GM21390 (cell line): ENCODE measurements around the gene RPS27L.
A peak's percentile ranks its signal among the peaks of the same experiment; 100 is the strongest.

ENCODE experiments used
- ATAC-seq: cut with Tn5 transposase; IDR thresholded peaks from one replicate; pipeline ENCODE4 v1.9.1; 2021; ENCODE audit not compliant: unreplicated experiment

Gene RPS27L

DNA sequence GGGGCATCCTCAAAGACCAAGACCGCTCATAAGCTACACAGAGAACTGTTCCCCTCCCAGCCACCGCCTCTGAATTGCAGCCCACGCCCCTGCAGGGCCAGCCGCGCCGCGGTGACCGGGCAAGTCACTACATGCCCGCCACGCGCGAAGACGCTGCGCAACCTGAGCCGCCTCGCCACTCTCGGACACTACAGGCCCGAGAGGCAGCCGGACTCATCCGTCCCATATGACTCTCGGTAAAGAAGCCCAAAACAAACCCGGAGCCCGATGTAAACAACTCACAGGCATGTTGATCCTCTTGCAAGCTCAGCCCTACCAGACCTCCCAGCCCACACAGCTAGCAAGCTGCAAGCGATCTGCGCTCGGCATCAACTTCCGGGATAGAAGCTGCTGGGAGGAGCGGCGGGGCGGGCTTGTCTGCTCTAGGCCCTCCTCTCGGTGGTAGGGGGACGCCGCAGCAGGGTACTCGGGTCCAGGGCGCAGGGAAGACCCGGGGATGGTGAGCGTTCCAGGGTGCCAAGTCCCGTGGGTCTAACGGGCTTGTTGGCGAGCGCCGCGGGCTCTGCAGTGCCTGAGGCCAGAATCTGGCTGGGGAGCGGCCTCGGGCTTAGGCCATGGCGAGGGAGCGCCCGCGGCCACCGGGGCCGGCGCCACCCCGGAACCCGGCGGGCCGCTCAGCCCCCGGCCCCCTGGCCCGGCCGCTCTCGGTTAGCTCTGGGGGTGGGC, at the start of gene RPS27L:
TSS of gene RPS27L (minus strand) at position 360 of the 726 bp plus-strand sequence. CDS start at position 288, 72 bp downstream.
- peak; percentile 86 for ATAC-seq

GRCh38 chr15:63206079-63206478, 48.8 kb upstream of the RPS27L start:
- ATAC-seq = no peak

DNA sequence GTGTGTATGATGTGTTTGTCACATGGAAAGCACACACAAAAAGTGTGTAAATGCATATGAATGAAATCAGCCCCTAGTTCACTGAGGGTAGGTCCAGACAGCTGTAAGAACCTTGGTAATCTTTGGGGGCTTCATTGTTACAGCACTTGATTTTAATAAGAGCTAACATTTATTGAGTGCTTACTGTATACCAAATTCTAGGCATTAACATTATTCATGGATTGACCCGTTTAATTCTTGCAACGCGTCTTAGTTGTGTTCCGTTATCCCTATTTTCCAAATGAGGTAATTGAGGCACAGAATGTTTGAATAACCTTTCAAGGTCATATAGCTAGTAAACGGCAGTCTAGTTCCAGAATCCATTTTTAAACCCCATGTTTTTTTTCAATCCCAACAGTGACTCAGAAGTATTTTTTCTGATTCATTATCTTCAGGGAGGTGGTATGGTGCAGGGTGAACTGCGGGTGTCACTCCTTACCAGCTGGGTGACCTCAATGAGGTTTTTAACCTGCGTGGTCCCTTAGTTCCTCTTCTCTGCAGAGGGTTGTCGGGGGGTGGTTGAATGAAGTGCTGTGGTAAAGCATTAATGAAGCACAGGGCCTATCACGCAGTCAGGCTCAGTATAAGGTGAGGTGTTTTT, 46.3 kb upstream of the RPS27L start:
- peak; percentile 63 for ATAC-seq

DNA sequence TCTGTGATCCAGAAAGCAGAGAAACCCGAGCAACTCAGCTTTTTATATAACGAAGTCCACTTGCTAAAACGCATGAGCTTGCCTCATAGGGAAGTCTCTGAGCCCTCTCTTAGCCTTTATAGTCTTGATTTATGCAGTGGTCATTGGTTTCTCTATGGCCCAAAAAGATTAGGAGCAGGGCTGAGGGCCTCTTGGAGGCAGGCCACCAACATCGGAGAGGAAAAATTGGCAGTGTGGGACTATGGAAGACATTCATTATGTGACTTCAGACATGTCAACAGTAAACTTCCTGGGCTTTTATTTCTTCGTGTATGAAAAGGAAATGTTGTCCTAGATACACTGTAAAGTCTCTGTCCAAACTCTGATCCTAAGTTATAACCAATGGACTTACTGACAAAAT, 45.6 kb upstream of the RPS27L start:
- ATAC-seq = no peak

DNA sequence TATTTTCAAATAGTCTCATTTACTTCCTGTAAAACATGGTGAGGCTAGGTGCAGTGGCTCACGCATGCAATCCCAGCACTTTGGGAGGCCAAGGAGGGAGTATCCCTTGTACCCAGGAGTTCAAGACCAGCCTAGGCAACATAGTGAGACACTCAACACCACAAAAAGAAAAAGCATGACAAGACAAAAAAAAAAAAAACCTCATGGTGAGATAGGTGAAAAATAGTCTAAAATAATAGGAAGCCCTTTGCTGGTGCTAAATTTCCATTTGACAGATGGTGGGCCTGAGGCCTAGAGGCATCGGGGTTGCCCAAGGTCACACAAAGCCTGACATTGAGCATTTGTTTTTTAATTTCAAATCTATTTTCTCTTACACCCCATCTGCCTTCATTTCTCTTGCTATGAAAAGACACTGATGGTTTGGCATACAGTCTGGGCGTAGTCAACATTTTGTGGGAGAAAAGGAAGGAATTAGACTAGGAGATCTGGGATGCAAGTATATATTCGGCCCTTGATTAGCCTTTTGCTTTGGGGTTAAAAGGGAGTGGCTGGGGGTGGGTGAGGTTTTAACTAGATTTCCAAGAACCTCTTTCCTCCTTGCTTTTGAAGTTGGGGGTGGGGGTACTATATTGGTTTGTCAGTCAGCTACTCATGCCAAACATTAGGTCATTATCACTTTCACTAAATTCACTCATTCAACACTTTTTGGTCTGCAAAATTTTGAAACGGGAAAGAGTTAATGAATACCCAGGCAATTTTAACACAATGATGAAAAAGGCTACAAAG, 43.4 kb upstream of the RPS27L start:
- no peak for ATAC-seq

- ATAC-seq = no peak
Measured at GRCh38 chr15:63198371-63199250, 41.3 kb upstream of the RPS27L start.

DNA sequence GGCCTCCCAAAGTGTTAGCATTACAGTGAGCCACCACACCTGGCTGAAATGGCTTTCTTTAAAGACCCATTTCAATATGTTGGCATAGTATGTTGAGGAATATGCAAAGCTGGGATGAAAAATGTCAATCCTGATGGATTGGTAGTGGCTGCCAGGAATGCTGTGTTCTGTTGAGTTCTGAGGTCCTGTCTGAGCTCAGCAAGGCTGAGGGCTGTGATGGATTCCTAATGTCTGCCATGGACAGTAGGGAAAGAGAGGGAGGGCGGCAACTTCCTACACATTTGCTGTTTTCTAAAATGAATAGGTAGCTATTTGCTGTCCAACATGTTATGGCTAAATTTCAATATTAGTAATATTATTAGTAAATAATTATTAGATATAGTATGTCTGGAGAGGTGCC, 40.3 kb upstream of the RPS27L start:
- ATAC-seq = no peak

DNA sequence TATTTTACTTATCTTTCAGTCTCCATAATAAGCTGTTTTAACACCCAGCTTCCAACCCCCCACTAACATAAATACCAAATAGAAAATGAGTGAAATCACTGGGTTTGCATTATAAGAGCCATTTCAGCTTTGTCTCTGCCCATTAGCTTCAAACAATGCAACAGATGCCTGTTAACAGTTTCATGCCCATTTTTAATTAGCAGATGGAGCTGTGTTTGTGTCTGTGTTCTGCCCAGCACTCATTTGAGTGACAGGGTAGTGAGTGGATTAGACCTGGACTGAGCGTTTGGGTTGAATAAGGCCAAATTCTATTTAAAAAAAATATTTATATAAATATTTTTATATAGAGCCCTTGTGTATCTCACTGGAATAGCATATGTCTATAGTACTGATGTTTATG, 39.6 kb upstream of the RPS27L start:
- ATAC-seq = no peak

DNA sequence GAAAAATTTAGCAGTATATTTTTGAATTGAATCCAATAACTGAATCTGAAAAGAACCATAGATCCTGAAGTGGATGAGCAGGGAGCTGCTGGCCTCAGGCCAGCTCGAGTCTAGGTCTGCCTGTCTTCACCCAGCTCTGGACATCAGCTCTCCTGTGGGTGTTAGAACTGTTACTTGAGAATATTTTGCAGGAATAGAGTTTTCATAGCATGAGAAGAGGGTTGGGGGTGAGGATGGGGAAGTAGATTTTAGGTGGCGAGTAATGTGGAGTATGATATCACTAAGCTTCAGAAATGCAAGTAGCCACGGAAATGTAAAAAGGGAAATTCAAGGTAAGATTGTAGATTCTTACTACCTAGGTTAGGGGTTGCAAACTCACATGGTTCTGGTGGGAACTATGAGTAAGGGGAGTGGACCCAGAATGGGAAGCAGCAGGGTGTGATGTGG, 38.3 kb upstream of the RPS27L start:
- ATAC-seq = no peak

- no peak for ATAC-seq
Measured at GRCh38 chr15:63194880-63195568, 37.7 kb upstream of the RPS27L start.

- ATAC-seq = no peak
Measured at GRCh38 chr15:63194302-63194701, 37.0 kb upstream of the RPS27L start.

- ATAC-seq = no peak
Measured at GRCh38 chr15:63192619-63193206, 35.4 kb upstream of the RPS27L start.

DNA sequence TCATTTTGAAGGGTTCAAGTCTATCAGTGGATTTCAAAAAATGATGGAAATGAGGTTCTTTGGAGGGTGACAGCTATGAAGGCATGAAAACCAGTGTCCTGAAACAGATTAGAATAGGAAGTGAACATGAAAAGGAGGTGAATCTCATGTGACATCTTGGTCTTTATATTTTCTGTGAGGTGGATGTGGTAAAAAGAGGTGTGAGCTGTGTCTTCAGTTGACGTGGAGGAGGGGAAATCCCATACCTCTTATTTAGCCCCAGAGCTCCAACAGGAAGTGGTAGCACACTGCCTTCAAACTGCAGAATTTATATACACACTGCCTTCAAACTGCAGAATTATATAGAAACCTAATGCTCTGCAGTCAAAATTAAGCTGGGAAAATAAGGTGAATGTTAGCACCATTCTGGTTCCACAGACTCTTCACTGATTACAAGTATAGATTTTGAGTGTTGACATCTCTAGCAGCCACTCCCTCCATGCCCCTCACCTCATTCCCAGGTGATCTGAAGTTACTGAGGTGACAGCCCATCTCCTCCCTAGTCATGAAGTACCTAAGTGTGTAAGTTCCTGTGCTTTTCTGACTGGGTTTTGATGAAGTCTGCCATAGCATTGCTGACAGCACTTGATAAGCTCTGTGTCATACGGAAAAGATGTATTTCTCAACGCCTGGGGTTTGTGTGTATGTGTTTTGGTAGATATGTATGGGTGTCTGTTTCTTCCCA, 34.8 kb upstream of the RPS27L start:
- peak; percentile 41 for ATAC-seq

- ATAC-seq = no peak
Measured at GRCh38 chr15:63190769-63191649, 33.7 kb upstream of the RPS27L start.

DNA sequence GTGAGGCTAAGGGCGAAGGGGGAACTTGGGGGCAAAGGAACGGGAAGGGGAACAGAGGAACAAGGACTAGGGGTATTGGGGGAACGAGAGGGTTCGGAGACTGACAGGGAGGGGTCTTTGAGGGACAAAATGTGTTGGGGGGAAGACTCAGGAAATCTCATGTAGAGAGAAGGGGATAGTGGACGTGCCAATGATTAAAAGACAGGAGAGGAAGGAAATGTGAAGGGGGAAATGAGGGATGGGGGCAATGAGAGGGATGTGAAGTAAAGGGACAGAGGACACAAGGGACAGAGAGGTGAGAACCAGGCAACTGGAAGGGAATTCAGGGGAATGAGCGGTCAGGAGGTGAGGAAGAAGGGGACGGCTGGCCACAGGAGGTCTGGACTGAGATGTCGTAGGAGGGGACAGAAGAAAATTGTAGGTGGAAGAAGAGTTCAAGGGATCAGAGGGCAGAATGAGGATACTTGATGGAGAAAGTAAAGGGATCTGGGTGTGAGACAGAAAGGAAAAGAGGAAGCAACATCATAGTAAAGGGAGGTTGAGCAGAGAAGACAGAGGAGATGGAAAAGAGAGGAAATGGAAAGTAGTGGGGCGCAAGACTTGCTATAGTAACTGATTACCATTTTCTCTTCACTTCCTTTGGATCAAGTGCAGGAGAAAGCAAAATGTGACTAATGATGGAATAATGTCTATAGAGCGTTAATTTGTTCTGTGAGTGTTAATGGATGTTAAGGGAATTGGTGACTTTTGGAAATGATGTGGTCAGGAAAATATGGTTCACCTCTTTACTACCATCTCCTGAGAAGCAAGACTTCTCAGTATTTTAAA, 32.9 kb upstream of the RPS27L start:
- ATAC-seq = no peak

DNA sequence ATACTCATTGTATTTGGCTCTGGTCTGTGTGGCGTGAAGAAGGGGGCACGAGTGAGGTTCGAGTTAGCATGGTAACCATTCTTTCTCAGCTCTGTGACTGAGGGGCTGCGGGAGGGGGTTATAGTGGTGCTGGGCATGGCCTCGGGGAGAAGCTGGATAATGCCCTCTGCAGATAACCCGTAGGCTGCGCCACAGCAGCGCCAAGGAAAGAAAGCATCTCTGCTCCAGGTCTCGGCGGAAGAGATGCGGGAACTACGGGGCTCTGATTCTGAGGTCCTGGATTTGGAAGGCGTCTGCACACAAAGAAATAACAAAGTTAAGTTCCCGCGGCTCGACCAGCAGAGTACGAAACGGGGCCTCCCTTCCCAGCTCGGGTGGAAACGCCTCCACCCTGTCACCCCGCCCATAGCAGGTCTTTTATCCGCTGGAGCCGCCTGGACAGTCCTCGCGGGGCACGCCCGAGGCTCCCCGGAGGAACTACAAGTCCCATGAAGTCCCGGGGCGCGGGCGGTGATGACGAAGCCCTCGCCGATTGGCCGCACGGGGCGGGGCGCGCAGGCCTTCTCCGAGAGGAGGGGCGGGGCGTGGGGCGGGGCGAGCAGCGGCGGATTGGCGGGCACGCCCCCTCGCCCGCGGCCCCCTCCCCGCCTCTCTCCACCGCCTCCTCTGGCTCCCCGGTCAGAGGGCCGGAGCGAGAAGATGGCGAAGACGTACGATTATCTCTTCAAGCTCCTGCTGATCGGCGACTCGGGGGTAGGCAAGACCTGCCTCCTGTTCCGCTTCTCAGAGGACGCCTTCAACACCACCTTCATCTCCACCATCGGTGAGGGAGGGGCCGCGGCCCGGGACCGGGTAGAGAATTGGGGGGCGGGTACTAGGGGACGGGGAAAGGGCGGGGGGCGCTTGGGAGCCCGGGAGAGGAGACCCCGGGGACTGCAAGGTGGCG, 31.9 kb upstream of the RPS27L start, which contains the start of gene RAB8B:
TSS of gene RAB8B (plus strand) at position 681 of the 946 bp plus-strand sequence. CDS start at position 700, 19 bp downstream.
- peak; percentile 73 for ATAC-seq
